Measurements from ENCODE around the gene BMP2K. TPM values are rescaled to one million over a fixed set of nuclear protein-coding genes. Genes with fewer than 3 reads are reported as not detected.
A peak's percentile ranks its signal among the peaks of the same experiment; 100 is the strongest.

BMP2K gene
- total RNA-seq (10 to 100 TPM in 2 of 6 donors, 1 to 10 TPM in 4; 5.7 to 27.3 (median 7.9) TPM), polyA plus RNA-seq (1 to 10 TPM; 4.8 to 5.2 TPM)

GRCh38 chr4:78776079-78776728 lies at the start of gene BMP2K:
BMP2K (plus strand) TSS chr4:78776350; CDS start chr4:78776544, 194 bp downstream.
- 0 to 1% methylated on average over 38 to 95 of the region's 95 CpGs for WGBS, 2 donors
- Histone ChIP-seq H3K4me1 (peaks cover 0 to 6% (median 5%) of the 10 kb centered on the region in 3 donors), H3K27ac (peak within 1 kb of the TSS; percentile 94 to 98 (median 96)), H3K27me3 (no peaks in the 10 kb centered on the region), H3K36me3 (no peaks in the 10 kb centered on the region), H3K4me3 (peak within 1 kb of the TSS; percentile 63 to 83 (median 73)), H3K9me3 (no peaks in the 10 kb centered on the region)
- FAIRE-seq (no peak), DNase-seq (peak; percentile 78 to 92 (median 85)), ATAC-seq (peak; percentile 88 to 93 (median 92))
- no peak for TF ChIP-seq CTCF (IDR thresholded peaks at IDR 0.05)
- intact Hi-C loops (cut with DNase I): no loop called here

- WGBS, 2 donors: 86 to 93% methylated on average over 1 of the region's 1 CpG
- intact Hi-C loops (cut with DNase I): no loop called here
- H3K36me3 ChIP-seq: no peaks in the 10 kb centered on the region
- DNase-seq (no peak), FAIRE-seq (no peak), ATAC-seq (no peak)
- no peak overlapping the region for H3K4me3 ChIP-seq
- H3K27me3 ChIP-seq: no peaks in the 10 kb centered on the region
- no peak overlapping the region for H3K27ac ChIP-seq
- H3K9me3 ChIP-seq: no peaks in the 10 kb centered on the region
- no peaks in the 10 kb centered on the region for H3K4me1 ChIP-seq
- no peak for TF ChIP-seq CTCF (IDR thresholded peaks at IDR 0.05)
These were observed 49.6 kb upstream of the BMP2K start for GRCh38 chr4:78726546-78726945.

- H3K4me1 ChIP-seq: no peaks in the 10 kb centered on the region
- no peaks in the 10 kb centered on the region for H3K36me3 ChIP-seq
- H3K27me3 ChIP-seq: no peaks in the 10 kb centered on the region
- intact Hi-C loops (cut with DNase I): no loop called here
- DNase-seq: no peak
- H3K4me3 ChIP-seq: no peak overlapping the region
- 61 to 63% methylated on average over 3 of the region's 3 CpGs for WGBS, 2 donors
- no peak for FAIRE-seq
- TF ChIP-seq CTCF (IDR thresholded peaks at IDR 0.05): no peak
- H3K9me3 ChIP-seq: no peaks in the 10 kb centered on the region
- ATAC-seq: peak in 3 of 4 donors; percentile 17 to 31 (median 19)
- no peak overlapping the region for H3K27ac ChIP-seq
These were observed 43.6 kb upstream of the BMP2K start for GRCh38 chr4:78732332-78733104.

GRCh38 chr4:78734441-78735162 lies 41.5 kb upstream of the BMP2K start:
- H3K4me3 ChIP-seq: no peak overlapping the region
- no peak overlapping the region for H3K27ac ChIP-seq
- no peak for ATAC-seq
- no peak for DNase-seq
- 91% methylated on average over 3 of the region's 3 CpGs for WGBS, 2 donors
- no peaks in the 10 kb centered on the region for H3K36me3 ChIP-seq
- H3K27me3 ChIP-seq: no peaks in the 10 kb centered on the region
- no peaks in the 10 kb centered on the region for H3K4me1 ChIP-seq
- FAIRE-seq: no peak
- intact Hi-C loops (cut with DNase I): no loop called here
- no peak for TF ChIP-seq CTCF (IDR thresholded peaks at IDR 0.05)
- no peaks in the 10 kb centered on the region for H3K9me3 ChIP-seq
